Right cardiac atrium (tissue), 5 donors: Measurements from ENCODE around the gene LHFPL3. TPM values are rescaled to one million over a fixed set of nuclear protein-coding genes. Genes with fewer than 3 reads are reported as not detected.
A peak's percentile ranks its signal among the peaks of the same experiment; 100 is the strongest.
"Not testable (repeated sequence)": the region's sequence is repeated elsewhere in the genome, so short reads cannot be mapped to it uniquely, and the experiment has no call there.

ENCODE experiments used
- ATAC-seq, 2 donors: fragments of 200-7000 bp; cut with Tn5 transposase; one replicate each; pipeline versions ENCODE4 v1.8.0 to v1.9.1; 2020; ENCODE audit warnings: moderate library complexity in 2 of 2, mild to moderate bottlenecking in 1 of 2
- DNase-seq, 3 donors: peaks; one replicate each; pipeline ENCODE4 v3.0.0-alpha.2; 2020
- H3K27ac ChIP-seq: one replicate; pipeline ENCODE4 v1.5.1; 2013; ENCODE audit warnings: mild to moderate bottlenecking, low read length, control low read depth, moderate library complexity
- H3K27me3 ChIP-seq: one replicate; pipeline ENCODE4 v1.6.1; 2013; ENCODE audit not compliant: control insufficient read depth, insufficient read depth
- H3K4me1 ChIP-seq: one replicate; pipeline ENCODE4 v1.6.1; 2013; ENCODE audit warnings: low read length; ENCODE audit not compliant: control insufficient read depth, insufficient read depth
- H3K4me3 ChIP-seq: one replicate; pipeline ENCODE4 v1.5.1; 2013; ENCODE audit warnings: low read length, control low read depth
- H3K9me3 ChIP-seq: one replicate; pipeline ENCODE4 v1.6.1; 2013; ENCODE audit warnings: low read length; ENCODE audit not compliant: control insufficient read depth
- WGBS: extraction: QIAGEN DNeasy Blood & Tissue Kit; methylation state at CpG from one replicate; pipeline ENCODE4 v1.1.7; 2013; 5-methylcytosine and 5-hydroxymethylcytosine counted together
- intact Hi-C, 4 donors: fragments of 100-400 bp; cut with DNase I; formaldehyde crosslinking; loops; one replicate each; pipeline versions ENCODE4 v1.11.0 to v1.14.0; 2022 to 2023
- polyA plus RNA-seq: library from polyadenylated mRNA; stranded (reverse); fragments of 200-250 nt; gene quantifications from one replicate; pipeline ENCODE4 v1.2.3, GENCODE V29; 2013
- total RNA-seq, 4 donors: library from RNA; stranded (reverse); fragmentation: NEBNext Ultra II Directional; extraction: Animal tissue kit (Norgen Biotek cat#: 25700); gene quantifications; one replicate each; pipeline ENCODE4 v1.2.1, GENCODE V29; 2021
- donor health status: healthy with polysubstance abuse.
- donor health status: DM: no; HTN: yes; CAD: no.
- donor health status: DM: no; HTN: no; CAD: no.
- donor health status: DM: no; HTN: yes; CAD: no; lungs with severe emphysema.
- donor health status: DM: yes; HTN: yes; CAD: no.

Gene LHFPL3
- total and polyA plus RNA-seq, 5 donors, result not detected

DNA sequence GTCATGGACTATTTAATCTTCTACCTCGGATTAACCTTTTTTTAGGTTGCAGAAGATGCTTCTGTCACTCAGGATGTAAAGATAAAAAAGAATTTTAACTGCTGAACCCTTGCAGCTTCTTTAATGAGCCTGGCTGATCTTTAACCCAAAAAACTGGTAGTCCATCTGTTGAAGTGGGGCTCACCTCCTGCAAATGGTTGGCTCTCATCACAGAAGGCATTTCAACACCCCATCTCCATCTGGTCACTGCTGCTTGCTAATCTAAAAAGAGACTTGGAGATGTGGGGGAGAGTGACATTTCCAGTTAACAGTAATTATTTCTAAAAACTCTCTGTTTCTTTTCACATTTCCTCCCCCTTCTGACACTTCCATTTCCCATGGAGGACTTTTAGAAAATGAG, 208.6 kb downstream of the LHFPL3 start:
- Histone ChIP-seq H3K27me3 (no peaks in the 10 kb centered on the region), H3K4me1 (no peaks in the 10 kb centered on the region), H3K4me3 (no peak overlapping the region), H3K9me3 (no peaks in the 10 kb centered on the region), H3K27ac (no peak overlapping the region)
- ATAC-seq (no peak), DNase-seq (no peak)
- WGBS, result 18% methylated on average over 1 of the region's 1 CpG
- intact Hi-C loops, result no loop called here

DNA sequence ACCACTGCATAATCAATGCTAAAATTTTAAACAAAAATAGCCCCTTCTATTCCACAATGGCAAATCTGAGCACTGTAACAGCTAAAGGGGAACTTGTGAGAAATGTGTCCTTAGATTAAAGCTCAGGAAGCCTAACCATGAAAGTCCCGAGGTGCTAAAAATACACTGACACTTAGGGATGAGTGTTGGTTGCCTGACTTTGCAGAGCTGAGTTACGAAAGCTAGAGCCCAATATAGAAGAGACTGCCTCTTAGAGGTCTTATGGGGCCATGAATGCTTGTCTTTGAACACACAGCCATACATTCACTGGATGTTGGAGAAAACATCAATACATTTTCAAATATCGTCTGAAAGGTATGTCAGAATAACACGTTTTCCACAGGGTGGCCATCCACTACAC, 209.7 kb downstream of the LHFPL3 start:
- ATAC-seq, result peak; percentile 80 to 90
- WGBS, result 47% methylated on average over 4 of the region's 4 CpGs
- Histone ChIP-seq H3K27ac (no peak overlapping the region), H3K4me3 (no peak overlapping the region), H3K9me3 (no peaks in the 10 kb centered on the region), H3K4me1 (no peaks in the 10 kb centered on the region), H3K27me3 (no peaks in the 10 kb centered on the region)
- intact Hi-C loops, result no loop called here
- DNase-seq, result no peak

DNA sequence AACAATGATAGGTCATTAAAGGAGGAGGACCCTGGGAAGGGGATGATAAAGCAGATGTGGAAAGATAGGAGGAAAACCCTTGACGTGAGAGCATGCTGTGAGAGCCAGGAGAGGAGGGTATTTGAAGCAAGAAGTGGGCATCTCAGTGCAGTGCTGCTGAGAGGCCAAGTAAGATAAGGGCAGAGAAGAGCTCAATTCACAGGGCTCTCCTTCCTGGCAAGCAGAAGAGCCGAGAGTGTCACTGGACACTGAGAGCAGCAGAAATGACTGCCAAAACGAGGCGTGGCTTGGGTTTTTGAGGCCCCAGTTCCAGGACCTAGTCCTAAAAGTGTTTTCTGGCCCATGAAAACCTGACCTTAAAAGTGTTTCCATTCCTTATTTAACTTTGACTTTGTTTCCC, 213.5 kb downstream of the LHFPL3 start:
- Histone ChIP-seq H3K27ac (no peak overlapping the region), H3K9me3 (no peaks in the 10 kb centered on the region), H3K4me3 (no peak overlapping the region), H3K27me3 (no peaks in the 10 kb centered on the region), H3K4me1 (no peaks in the 10 kb centered on the region)
- intact Hi-C loops, result no loop called here
- ATAC-seq (peak; percentile 46 to 75), DNase-seq (peak in 1 of 3 donors; percentile 33)
- 32% methylated on average over 4 of the region's 4 CpGs for WGBS

DNA sequence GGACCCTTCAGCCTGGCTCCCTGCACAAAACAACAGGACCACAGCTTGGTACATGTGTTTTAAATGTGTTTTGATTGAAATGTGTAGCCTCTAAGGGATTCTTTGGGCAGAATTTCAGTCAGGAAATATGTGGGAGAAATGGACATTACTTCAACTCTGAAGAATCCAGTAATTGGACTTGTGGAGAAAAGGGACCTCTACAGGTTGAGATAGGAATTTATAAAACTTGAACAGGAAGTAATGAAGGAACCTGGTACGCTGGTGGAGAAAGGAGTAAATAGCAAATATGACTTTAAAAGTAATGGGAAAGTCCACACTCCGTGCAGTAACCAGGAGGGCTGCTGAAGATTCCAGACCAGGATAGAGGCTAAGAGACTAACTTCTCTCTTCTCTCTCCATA, 220.5 kb downstream of the LHFPL3 start:
- Histone ChIP-seq H3K27me3 (no peaks in the 10 kb centered on the region), H3K4me3 (no peak overlapping the region), H3K27ac (no peak overlapping the region), H3K9me3 (no peaks in the 10 kb centered on the region), H3K4me1 (no peaks in the 10 kb centered on the region)
- intact Hi-C loops, result no loop called here
- ATAC-seq (no peak), DNase-seq (no peak)
- 30% methylated on average over 2 of the region's 2 CpGs for WGBS

DNA sequence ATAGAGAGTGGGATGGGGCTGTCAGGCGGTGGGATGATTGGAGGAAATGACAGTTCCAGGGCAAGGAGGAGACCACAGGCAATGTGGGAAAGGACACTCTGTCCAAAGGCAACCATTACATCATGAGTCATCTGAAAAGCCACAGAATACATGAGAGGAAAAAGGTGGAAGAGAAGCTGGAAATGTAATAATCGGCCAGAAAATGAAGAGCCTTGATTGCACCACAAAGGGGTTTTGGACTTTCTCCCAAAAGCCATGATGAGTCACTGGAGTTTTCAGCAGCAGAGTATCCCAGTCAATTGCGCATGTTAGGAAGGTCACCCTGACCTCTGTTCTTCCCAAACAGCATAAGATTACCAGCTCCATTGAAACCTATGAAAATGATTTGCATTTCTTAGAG, 222.0 kb downstream of the LHFPL3 start:
- Histone ChIP-seq H3K27me3 (no peaks in the 10 kb centered on the region), H3K4me3 (no peak overlapping the region), H3K9me3 (no peaks in the 10 kb centered on the region), H3K4me1 (no peaks in the 10 kb centered on the region), H3K27ac (no peak overlapping the region)
- DNase-seq (no peak), ATAC-seq (no peak)
- 72% methylated on average over 3 of the region's 3 CpGs for WGBS
- intact Hi-C loops, result no loop called here

DNA sequence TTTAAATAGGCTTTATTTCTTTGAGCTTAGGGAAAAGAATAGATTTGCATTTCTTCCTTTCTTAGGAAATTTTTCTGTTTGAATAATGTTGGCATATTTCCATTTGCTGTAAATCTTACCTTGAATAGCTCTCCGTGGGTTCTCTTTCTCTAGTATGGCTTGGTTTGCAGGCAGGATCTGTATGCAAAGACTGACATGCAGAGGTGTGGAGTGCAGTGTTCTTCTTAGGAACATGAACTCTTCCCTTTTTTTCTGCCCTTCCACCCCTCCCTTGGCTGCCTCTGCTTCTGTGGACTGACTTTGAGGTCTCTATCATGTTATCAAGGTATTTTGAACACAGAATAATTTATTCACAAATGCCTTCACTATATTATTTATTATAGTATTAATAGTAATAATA, 222.8 kb downstream of the LHFPL3 start:
- WGBS, result 54% methylated on average over 1 of the region's 1 CpG
- intact Hi-C loops, result no loop called here

DNA sequence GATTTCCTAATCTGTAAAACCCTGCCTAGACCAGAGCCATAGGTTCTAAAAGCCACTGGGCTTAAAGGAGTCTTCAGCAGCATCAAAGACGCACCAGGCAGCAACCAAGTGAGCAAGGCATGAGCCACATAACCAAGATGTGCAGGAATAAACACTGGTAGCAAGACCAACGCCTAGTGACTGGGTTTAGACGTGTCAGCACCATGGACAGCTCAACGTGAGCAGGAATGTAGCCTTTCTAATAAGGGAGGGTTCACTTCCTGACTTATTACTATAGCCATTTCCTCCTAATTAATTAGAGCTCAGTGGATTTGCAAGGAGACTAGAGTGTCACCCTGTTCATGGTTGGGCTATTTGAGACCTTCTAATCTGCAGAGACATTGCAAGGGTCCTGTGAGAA, 223.7 kb downstream of the LHFPL3 start:
- Histone ChIP-seq H3K27me3 (no peaks in the 10 kb centered on the region), H3K4me1 (no peaks in the 10 kb centered on the region), H3K9me3 (no peaks in the 10 kb centered on the region), H3K4me3 (no peak overlapping the region), H3K27ac (no peak overlapping the region)
- ATAC-seq (no peak), DNase-seq (peak; percentile 15 to 62 (median 29))
- intact Hi-C loops, result no loop called here
- WGBS, result 5% methylated on average over 4 of the region's 4 CpGs

More for the DNA sequence above, 222.8 kb downstream of the LHFPL3 start:
- H3K4me1 ChIP-seq, result no peaks in the 10 kb centered on the region
- no peak for DNase-seq
- H3K9me3 ChIP-seq, result no peaks in the 10 kb centered on the region
- no peaks in the 10 kb centered on the region for H3K27me3 ChIP-seq
- H3K4me3 ChIP-seq, result no peak overlapping the region
- ATAC-seq, result no peak
- no peak overlapping the region for H3K27ac ChIP-seq

DNA sequence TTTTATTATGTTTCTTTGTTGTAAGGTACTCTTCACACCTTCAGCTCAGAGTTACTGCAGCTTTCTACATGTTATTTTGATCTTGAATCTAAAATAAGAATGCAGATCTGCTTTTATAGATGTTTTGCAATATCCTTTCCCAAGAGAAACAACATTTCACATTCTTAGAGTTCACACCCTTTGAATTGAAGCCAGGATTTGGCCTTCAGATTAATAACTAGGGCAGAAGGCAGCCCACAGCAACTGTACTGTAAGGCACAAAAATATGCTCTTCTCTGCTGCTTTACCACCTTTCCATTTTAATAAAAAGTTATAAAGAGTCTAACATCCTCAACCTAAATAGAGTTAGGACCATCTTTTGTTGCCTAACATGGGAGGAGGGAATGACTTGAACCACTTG, 224.7 kb downstream of the LHFPL3 start:
- no peak overlapping the region for H3K27ac ChIP-seq
- H3K4me3 ChIP-seq, result no peak overlapping the region
- no peak for DNase-seq
- H3K27me3 ChIP-seq, result no peaks in the 10 kb centered on the region
- H3K4me1 ChIP-seq, result no peaks in the 10 kb centered on the region
- H3K9me3 ChIP-seq, result no peaks in the 10 kb centered on the region
- intact Hi-C loops, result no loop called here
- no peak for ATAC-seq

DNA sequence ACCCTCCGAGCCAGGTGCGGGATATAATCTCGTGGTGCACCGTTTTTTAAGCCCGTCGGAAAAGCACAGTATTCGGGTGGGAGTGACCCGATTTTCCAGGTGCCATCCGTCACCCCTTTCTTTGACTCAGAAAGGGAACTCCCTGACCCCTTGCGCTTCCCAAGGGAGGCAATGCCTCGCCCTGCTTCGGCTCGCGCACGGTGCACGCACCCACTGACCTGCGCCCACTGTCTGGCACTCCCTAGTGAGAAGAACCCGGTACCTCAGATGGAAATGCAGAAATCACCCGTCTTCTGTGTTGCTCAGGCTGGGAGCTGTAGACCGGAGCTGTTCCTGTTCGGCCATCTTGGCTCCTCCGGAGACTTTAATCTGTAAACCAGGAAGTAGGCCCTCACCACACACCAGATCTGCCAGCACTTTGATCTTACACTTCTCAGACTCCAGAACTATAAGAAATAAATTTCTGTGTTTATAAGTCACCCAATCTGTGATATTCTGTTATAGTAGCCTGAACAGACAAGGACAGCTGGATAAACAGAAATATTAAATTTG, 235.0 kb downstream of the LHFPL3 start:
- H3K4me1 ChIP-seq, intact Hi-C loops, ATAC-seq, H3K27me3 ChIP-seq, DNase-seq, H3K9me3 ChIP-seq, H3K4me3 ChIP-seq, H3K27ac ChIP-seq: not testable (repeated sequence)
- 90% methylated on average over 20 of the region's 22 CpGs for WGBS

DNA sequence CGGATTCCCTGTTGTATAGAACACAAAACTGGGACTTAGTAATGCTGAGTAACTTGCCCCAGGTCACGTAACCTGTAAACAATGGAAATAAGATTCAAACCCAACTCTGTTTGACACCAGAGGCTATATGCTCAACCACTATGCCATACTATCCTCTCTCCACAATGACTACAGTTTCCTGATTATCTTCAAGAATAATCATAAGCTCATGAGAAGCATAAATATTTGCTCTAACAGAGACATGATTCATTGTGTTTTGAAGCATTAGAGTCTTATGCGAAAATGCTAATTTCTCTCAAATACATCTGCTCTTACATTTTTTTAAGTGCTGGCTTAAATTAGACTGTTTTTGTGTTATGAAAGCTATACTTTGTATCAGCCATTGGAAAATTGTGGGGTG, 241.3 kb downstream of the LHFPL3 start:
- no peak for DNase-seq
- no peaks in the 10 kb centered on the region for H3K4me1 ChIP-seq
- WGBS, result 62% methylated on average over 3 of the region's 3 CpGs
- H3K9me3 ChIP-seq, result no peaks in the 10 kb centered on the region
- intact Hi-C loops, result no loop called here
- no peak overlapping the region for H3K4me3 ChIP-seq
- H3K27ac ChIP-seq, result no peak overlapping the region
- ATAC-seq, result no peak
- H3K27me3 ChIP-seq, result no peaks in the 10 kb centered on the region

DNA sequence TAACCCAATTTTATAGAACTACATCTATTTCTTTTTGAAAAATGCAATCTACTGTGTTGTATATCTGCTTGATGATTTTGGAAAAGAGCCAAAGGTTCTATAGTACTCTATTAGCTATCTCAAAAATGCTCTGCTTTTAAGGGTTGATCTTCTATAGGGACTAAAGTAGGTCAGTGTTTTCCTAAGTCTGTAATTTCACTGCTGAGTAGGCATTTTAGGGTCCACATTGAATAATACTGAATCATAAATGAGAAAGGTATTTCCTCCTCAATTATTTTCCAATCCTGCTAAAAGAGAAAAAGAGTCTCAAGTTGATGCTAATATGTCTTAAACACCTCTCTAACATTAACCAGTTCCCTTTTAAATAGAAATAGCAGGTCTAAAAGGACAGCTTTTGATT, 244.2 kb downstream of the LHFPL3 start:
- Histone ChIP-seq H3K27ac (no peak overlapping the region), H3K4me1 (no peaks in the 10 kb centered on the region), H3K9me3 (no peaks in the 10 kb centered on the region), H3K4me3 (no peak overlapping the region), H3K27me3 (no peaks in the 10 kb centered on the region)
- DNase-seq (no peak), ATAC-seq (no peak)
- intact Hi-C loops, result no loop called here

DNA sequence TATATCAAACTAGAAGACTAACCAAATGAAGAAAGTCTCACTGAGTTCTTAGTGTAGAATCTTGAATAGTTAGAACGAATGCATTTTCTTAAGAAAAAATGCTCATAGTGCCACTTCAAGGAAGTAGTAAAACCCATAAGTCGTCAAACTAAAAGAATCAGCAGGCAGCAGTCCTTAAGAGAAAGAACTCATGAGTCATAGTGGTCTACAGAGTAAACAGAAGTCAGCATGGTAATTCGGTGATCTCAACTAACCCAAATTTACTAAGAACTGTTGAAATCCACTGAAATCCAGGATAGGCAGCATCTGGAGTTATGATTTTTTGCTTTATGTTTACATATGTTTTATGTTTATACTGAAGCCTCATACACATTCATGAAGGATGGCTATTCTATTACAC, 256.2 kb downstream of the LHFPL3 start:
- H3K9me3 ChIP-seq, result no peaks in the 10 kb centered on the region
- no peaks in the 10 kb centered on the region for H3K4me1 ChIP-seq
- H3K4me3 ChIP-seq, result no peak overlapping the region
- ATAC-seq, result no peak
- DNase-seq, result no peak
- H3K27ac ChIP-seq, result no peak overlapping the region
- no peaks in the 10 kb centered on the region for H3K27me3 ChIP-seq
- WGBS, result 52% methylated on average over 3 of the region's 3 CpGs
- intact Hi-C loops, result no loop called here
